Heart left ventricle (tissue), 16 donors: ENCODE results near the gene DOCK2. TPM values are rescaled to one million over a fixed set of nuclear protein-coding genes. Genes with fewer than 3 reads are reported as not detected.
A peak's percentile ranks its signal among the peaks of the same experiment; 100 is the strongest.

ENCODE experiments used
- ATAC-seq, 4 donors: fragments of 200-7000 bp; cut with Tn5 transposase; one replicate each; pipeline ENCODE4 v1.9.1; 2020 to 2022; ENCODE audit warnings: moderate library complexity in 4 of 4, mild to moderate bottlenecking in 3 of 4, moderate number of reproducible peaks in 1 of 4
- DNase-seq, 5 donors: peaks; one replicate each; pipeline ENCODE4 v3.0.0-alpha.2; 2020
- H3K27ac ChIP-seq, 12 donors: fragments of 200-600 bp; sonication (generic) in 4 of 12; one replicate each; pipeline versions ENCODE4 v1.5.0 to v1.8.0; 2016 to 2022; ENCODE audit warnings: mild to moderate bottlenecking in 2 of 12
- H3K27me3 ChIP-seq, 9 donors: fragments of 200-600 bp; sonication (generic) in 2 of 9; one replicate each; pipeline versions ENCODE4 v1.5.1 to v1.8.0; 2016 to 2022; ENCODE audit warnings: mild to moderate bottlenecking in 3 of 9
- H3K36me3 ChIP-seq, 9 donors: fragments of 200-600 bp; sonication (generic) in 2 of 9; one replicate each; pipeline versions ENCODE4 v1.5.0 to v1.8.0; 2018 to 2022; ENCODE audit warnings: mild to moderate bottlenecking in 2 of 9
- H3K4me1 ChIP-seq, 12 donors: fragments of 200-600 bp; sonication (generic) in 4 of 12; one replicate each; pipeline versions ENCODE4 v1.5.0 to v1.8.0; 2016 to 2022; ENCODE audit warnings: mild to moderate bottlenecking in 3 of 12
- H3K4me3 ChIP-seq, 12 donors: fragments of 200-600 bp; sonication (generic) in 4 of 12; one replicate each; pipeline versions ENCODE4 v1.5.0 to v1.8.0; 2017 to 2022; ENCODE audit warnings: mild to moderate bottlenecking in 9 of 12, moderate library complexity in 4 of 12
- H3K9me3 ChIP-seq, 12 donors: fragments of 200-600 bp; sonication (generic) in 4 of 12; one replicate each; pipeline versions ENCODE4 v1.5.0 to v1.8.0; 2016 to 2022; ENCODE audit warnings: mild to moderate bottlenecking in 1 of 12
- CTCF ChIP-seq, 12 donors: fragments of 200-600 bp; sonication (generic) in 4 of 12; IDR thresholded peaks; one replicate each; pipeline versions ENCODE4 v1.5.0 to v1.8.0; 2018 to 2022; ENCODE audit warnings: antibody characterized with exemption in 12 of 12, mild to moderate bottlenecking in 5 of 12
- POLR2A ChIP-seq, 2 donors: fragments of 450-650 bp; IDR thresholded peaks; one replicate each; pipeline ENCODE4 v1.6.1; 2017; ENCODE audit warnings: antibody characterized with exemption in 2 of 2, mild to moderate bottlenecking in 2 of 2, moderate library complexity in 2 of 2
- WGBS, 4 donors: extraction: QIAGEN DNeasy Blood & Tissue Kit in 2 of 4; methylation state at CpG; one replicate each; pipeline versions ENCODE4 v1.1.5 to v1.1.7; 2013 to 2018; 5-methylcytosine and 5-hydroxymethylcytosine counted together
- intact Hi-C, 10 donors: fragments of 100-400 bp; cut with DNase I; formaldehyde crosslinking; loops; one replicate each; pipeline versions ENCODE4 v1.11.1 to v1.14.2; 2022
- polyA plus RNA-seq, 2 donors: library from polyadenylated mRNA; stranded (reverse); fragments of 200-250 nt; gene quantifications; one replicate each; pipeline ENCODE4 v1.2.3, GENCODE V29; 2013
- total RNA-seq, 9 donors: library from RNA; depleted of rRNA in 2 of 9; stranded (reverse); fragments of >200 nt in 2 of 9; fragmentation: NEBNext Ultra II Directional in 3 of 9; extraction: Animal tissue kit (Norgen Biotek cat#: 25700) in 3 of 9; gene quantifications; one replicate each; pipeline versions ENCODE4 v1.1.0 to v1.2.4, GENCODE V29; 2016 to 2023
- donor health status: ischemic (EF 13 %, LVEDD 7.1; RV severe dilation, severe dysfunction).
- donor health status: healthy with polysubstance abuse.
- donor health status: DM: no; HTN: yes; CAD: no.
- donor health status: DM: no; HTN: no; CAD: no.
- donor health status: ischemic (EF 25% LVEDD 6.9; RV normal size, moderate dysfunction).
- donor health status: ischemic (EF 25% LVEDD 5.7; RV mildly dilated, moderate dysfunction).
- donor health status: healthy.
- donor health status: DM: yes; HTN: yes; CAD: no.
- donor health status: ischemic (EF 35%, LVEDD 5.7; RV mildly dilated, moderate dysfunction).
- donor health status: nonischemic (EF 11% LVEDD 7.7; RV severe dilation, severe dysfunction).
- donor health status: DM: yes; HTN: yes; CAD: no.
- donor health status: PGD.
- donor health status: ischemic (EF 29% LVEDD 5.4; RV normal size, mild dysfunction).
- donor health status: nonischemic (EF 23%, LVEDD 6.1; RV moderate dilation, normal function).

The DOCK2 gene
- total and polyA plus RNA-seq, 11 donors, result 0.80 to 59.5 (median 4.6) TPM

GRCh38 chr5:169848792-169849191 lies 211.7 kb downstream of the DOCK2 start:
- Histone ChIP-seq H3K4me1 (no peaks in the 10 kb centered on the region), H3K9me3 (peaks cover 0 to 21% (median 11%) of the 10 kb centered on the region in 12 donors), H3K4me3 (no peak overlapping the region), H3K36me3 (peaks cover 0 to 20% (median 0%) of the 10 kb centered on the region in 9 donors), H3K27me3 (no peaks in the 10 kb centered on the region), H3K27ac (no peak overlapping the region)
- TF ChIP-seq CTCF (IDR thresholded peaks at IDR 0.05) (no peak), POLR2A (IDR thresholded peaks at IDR 0.05) (no peak)
- intact Hi-C loops, result no loop called here
- DNase-seq, result no peak
- peak in 1 of 4 donors; percentile 31 for ATAC-seq
- WGBS, 4 donors, result 41 to 79% (median 51%) methylated on average over 2 of the region's 2 CpGs

GRCh38 chr5:169850409-169850808 lies 213.3 kb downstream of the DOCK2 start:
- H3K4me3 ChIP-seq, result no peak overlapping the region
- no peak for DNase-seq
- peaks cover 0 to 10% (median 0%) of the 10 kb centered on the region in 9 donors for H3K36me3 ChIP-seq
- TF ChIP-seq CTCF (IDR thresholded peaks at IDR 0.05) (no peak), POLR2A (IDR thresholded peaks at IDR 0.05) (no peak)
- 96 to 99% (median 98%) methylated on average over 2 of the region's 2 CpGs for WGBS, 4 donors
- H3K9me3 ChIP-seq, result peaks cover 0 to 21% (median 11%) of the 10 kb centered on the region in 12 donors
- no peaks in the 10 kb centered on the region for H3K4me1 ChIP-seq
- intact Hi-C loops, result no loop called here
- ATAC-seq, result no peak
- no peaks in the 10 kb centered on the region for H3K27me3 ChIP-seq
- H3K27ac ChIP-seq, result no peak overlapping the region

- DNase-seq (no peak), ATAC-seq (no peak)
- H3K9me3 ChIP-seq, result peaks cover 0 to 21% (median 11%) of the 10 kb centered on the region in 12 donors
- WGBS, 4 donors, result 43 to 91% (median 85%) methylated on average over 1 of the region's 1 CpG
- no peak overlapping the region for H3K4me3 ChIP-seq
- H3K4me1 ChIP-seq, result no peaks in the 10 kb centered on the region
- peaks cover 0 to 10% (median 0%) of the 10 kb centered on the region in 9 donors for H3K36me3 ChIP-seq
- H3K27ac ChIP-seq, result no peak overlapping the region
- no peak for TF ChIP-seq POLR2A (IDR thresholded peaks at IDR 0.05)
- TF ChIP-seq CTCF (IDR thresholded peaks at IDR 0.05), result no peak
- no peaks in the 10 kb centered on the region for H3K27me3 ChIP-seq
- intact Hi-C loops, result no loop called here
These were observed 214.3 kb downstream of the DOCK2 start for GRCh38 chr5:169851321-169851850.

- no peaks in the 10 kb centered on the region for H3K4me1 ChIP-seq
- peaks cover 0 to 4% (median 0%) of the 10 kb centered on the region in 12 donors for H3K9me3 ChIP-seq
- H3K27me3 ChIP-seq, result no peaks in the 10 kb centered on the region
- intact Hi-C loops, result no loop called here
- no peak overlapping the region for H3K4me3 ChIP-seq
- DNase-seq (no peak), ATAC-seq (no peak)
- no peaks in the 10 kb centered on the region for H3K36me3 ChIP-seq
- no peak overlapping the region for H3K27ac ChIP-seq
- 87 to 93% (median 88%) methylated on average over 2 of the region's 2 CpGs for WGBS, 4 donors
- TF ChIP-seq POLR2A (IDR thresholded peaks at IDR 0.05), result no peak
- TF ChIP-seq CTCF (IDR thresholded peaks at IDR 0.05), result no peak
These were observed 219.5 kb downstream of the DOCK2 start for GRCh38 chr5:169856571-169856970.
